LHCN-M2 (cell line): ENCODE measurements around the gene SLC30A1. TPM values are rescaled to one million over a fixed set of nuclear protein-coding genes. Genes with fewer than 3 reads are reported as not detected.
"Not testable (repeated sequence)": the region's sequence is repeated elsewhere in the genome, so short reads cannot be mapped to it uniquely, and the experiment has no call there.

Experiments
- DNase-seq: peaks from one replicate; pipeline ENCODE4 v3.0.0-alpha.2; 2012; ENCODE audit warnings: low read depth
- total RNA-seq: library from RNA; depleted of rRNA; stranded (reverse); fragments of >200 nt; gene quantifications from 2 replicates; pipeline ENCODE4 v1.2.3, GENCODE V29; 2014

The SLC30A1 gene
- total RNA-seq, 1 experiment from 2014 or later = 17.0 TPM

DNA sequence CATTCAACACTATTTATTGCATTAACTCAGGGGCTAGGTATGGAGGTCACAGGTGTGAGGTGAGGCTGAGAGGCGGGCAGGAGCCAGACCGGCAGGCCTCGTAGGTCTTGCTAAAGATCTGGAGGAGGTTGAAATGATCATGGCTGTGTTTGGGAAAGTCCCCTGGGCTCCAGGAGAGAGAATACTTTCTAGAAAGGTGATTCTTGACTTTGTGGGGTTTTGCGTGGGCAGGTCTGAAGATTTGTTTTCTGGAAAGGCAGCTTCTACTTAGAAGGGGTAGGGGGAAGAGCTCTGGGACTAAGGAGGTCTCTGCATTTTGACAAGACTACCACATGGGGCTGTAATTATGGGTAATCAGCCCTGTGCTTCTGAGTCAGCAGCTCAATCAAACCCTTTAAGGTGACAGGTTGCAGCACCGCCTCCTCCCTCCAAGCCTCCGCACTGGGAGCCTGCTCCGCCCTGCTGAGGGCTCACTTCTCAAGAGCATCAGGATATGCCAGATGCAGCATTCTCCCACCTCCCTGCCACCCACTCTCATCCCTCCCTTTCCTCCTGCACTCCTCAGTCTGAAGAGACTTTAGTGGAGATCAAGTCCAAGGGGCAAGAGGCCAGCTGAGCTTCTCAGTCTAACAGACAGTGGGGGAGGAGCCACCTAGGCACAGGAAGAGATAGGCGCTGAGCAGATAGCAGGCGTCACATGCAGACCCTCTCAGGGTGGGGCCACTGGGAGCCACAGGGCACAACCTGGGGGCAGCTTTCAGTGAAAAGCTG, 30.5 kb downstream of the SLC30A1 start:
- no peak for DNase-seq

- DNase-seq = no peak
Observed at GRCh38 chr1:211547710-211548109, 31.3 kb downstream of the SLC30A1 start.

DNA sequence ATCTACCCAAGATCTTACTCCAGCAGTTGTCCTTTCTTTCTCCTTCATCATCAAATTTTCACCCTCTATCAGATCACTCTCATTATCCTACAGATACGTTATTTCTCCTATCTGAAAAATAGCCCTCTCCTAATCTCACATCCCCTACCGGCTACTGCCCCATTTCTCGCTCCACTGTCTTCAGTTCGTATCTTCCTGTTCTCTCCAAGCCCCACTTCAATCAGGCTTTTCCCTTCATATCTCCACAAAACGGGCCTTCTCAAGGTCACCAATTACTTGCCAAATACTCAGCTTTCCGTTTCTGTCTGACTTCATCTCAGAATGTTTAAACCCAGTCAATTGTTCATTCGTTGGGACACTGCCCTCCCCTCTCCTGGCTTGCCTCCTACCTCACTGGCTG, 32.4 kb downstream of the SLC30A1 start:
- no peak for DNase-seq

GRCh38 chr1:211543025-211543424, 35.9 kb downstream of the SLC30A1 start:
- DNase-seq = no peak

DNA sequence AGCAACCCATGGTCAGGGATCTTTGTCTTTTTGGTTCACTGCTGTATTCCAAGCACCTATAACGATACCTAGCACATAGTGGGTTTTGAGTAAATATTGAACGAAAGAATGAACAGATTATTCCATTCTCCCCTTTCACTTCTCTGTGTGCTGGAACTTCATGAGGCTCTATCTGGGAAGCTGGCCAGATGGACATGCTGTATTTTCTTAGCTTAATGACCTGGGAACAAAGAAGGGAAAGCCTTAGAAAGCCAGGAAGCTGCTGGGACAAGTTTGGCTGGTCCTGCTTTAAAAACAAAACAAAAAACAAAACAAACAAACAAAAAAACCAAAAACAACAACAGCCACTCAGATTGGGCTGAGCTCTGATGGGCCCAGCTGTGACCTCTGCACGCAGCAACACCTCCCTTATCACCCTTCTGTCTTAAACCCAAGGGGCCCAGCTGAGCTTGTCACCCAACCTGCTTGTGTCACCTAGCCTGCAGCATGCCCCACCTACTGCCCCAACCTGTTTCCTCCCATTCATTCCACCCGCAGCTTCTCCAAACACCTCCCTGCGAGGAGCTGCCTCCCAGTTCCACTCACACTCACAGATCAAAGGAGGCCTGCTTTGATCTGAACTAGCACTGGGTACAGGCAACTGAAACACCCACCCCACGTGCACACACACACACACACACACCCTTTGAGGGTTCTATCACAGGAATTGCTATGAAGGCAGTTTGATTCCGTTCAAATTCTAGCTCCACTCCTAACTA, 37.1 kb downstream of the SLC30A1 start:
- DNase-seq = no peak

DNA sequence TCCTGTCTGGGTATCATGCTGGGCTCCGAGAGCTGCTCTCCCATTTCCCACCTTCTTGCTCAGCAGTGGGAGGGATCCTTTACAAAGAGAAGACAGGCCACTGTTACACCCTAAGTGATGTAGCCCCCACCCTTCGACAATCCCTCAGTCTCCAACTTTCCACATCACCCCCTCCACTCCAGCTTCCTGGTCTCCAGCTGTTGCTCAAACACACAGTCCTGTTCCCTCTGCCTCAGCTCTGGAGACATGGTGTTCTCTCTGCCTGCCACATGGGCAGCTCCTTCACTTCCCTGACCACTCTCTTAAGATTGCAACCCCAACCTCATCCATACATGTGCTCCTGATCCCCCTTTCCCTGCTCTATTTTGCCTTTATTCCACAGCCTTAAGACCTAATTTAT, 37.7 kb downstream of the SLC30A1 start:
- DNase-seq = no peak

GRCh38 chr1:211540824-211541223, 38.1 kb downstream of the SLC30A1 start:
- not testable (repeated sequence) for DNase-seq

GRCh38 chr1:211538287-211538686, 40.7 kb downstream of the SLC30A1 start:
- no peak for DNase-seq

DNA sequence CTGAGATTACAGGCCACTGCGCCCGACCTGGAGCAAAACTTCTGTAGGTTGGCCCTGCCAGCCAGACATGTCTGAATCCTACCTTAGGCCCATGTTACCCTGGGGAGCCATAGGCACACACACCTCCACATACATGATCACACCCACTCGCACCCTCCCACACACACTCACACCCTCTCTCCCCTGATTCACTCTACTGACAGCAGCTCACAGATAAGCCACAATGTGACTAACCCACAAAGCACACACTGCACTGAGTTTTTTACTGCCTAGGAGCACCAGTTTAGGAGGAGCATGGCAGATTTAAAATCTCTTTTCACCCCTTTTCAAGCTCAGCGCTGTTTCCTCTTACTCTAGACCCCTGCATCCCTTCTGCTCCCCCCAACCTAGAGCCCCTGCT, 41.7 kb downstream of the SLC30A1 start:
- DNase-seq = no peak

- no peak for DNase-seq
Observed at GRCh38 chr1:211536606-211537005, 42.4 kb downstream of the SLC30A1 start.

DNA sequence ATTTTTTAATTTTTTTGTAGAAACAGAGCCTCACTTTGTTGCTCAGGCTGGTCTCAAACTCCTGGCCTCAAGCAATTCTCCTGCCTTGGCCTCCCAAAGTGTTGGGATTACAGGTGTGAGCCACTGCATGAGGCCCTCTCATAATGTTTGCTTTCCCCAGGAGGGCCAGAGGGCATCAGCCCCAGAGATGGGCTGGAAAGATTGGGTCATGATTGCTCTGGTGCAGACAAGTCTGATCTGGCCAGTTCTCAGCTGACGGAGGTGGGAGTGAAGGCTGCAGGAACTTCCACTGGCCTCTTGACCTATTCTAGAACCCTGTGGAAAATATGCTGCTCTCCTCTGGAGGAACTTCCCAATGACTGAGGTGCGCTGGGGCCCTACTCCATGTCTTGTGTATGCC, 43.6 kb downstream of the SLC30A1 start:
- no peak for DNase-seq

GRCh38 chr1:211534545-211535291, 44.2 kb downstream of the SLC30A1 start:
- no peak for DNase-seq

DNA sequence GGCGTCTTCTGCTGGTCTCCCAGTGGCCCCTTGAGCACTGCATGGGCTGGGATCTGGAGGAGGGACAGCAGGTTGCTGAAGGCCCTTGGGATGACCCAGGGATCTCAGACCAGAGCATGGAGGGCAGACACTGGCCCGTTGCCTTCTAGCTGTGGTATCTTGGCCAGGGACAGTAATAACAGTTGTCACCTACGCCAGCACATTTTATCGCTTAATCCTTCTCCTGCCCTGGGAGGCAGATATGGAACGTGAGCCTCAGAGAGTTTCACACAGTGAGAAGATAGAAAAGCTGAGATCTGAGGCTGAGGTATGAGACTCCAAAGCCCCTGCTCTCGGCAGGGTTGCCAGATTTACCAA, 46.9 kb downstream of the SLC30A1 start:
- DNase-seq = no peak

GRCh38 chr1:211531194-211532087, 47.5 kb downstream of the SLC30A1 start:
- no peak for DNase-seq

GRCh38 chr1:211530102-211530501, 48.9 kb downstream of the SLC30A1 start:
- DNase-seq = no peak

DNA sequence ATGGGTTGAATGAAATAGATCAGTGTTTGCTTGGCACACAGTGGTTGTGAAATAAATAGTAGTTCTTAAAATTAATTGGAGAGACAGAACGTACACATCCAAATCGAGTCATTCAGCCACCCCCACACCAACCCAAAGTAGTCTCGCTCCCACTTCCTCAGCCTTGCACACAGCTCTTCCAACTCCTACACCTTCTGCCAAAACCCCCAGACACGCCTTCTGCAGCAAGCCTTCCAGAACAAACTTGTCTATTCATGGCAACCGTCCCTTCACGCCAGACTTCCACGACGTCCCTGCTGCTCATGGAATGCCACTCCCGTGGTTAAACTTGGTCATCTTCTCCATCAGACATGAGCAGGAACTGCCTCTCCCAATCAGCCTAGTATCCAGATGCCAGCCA, 49.5 kb downstream of the SLC30A1 start:
- DNase-seq = no peak

- no peak for DNase-seq
Observed at GRCh38 chr1:211529011-211529410, 50.0 kb downstream of the SLC30A1 start.

GRCh38 chr1:211527888-211528287, 51.1 kb downstream of the SLC30A1 start:
- no peak for DNase-seq

GRCh38 chr1:211527006-211527405, 52.0 kb downstream of the SLC30A1 start:
- DNase-seq = no peak

DNA sequence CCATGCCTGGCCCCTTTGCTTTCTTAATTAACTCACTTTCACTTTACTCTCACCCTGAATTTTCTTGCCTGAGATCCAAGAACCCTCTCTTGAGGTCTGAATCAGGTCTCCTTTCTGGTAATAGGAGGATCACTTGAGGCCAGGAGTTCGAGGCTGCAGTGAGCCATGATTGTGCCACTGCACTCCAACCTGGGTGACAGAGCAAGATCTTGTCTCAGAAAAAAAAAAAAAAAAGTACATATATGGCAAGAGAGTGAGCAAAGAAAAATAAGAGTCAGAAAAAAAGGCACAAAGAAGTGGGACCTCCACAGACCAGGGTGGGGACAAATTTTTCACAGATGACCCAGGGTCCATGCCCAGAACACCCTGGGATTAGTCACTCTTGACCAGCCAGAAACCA, 52.9 kb downstream of the SLC30A1 start:
- no peak for DNase-seq

GRCh38 chr1:211525101-211525676, 53.8 kb downstream of the SLC30A1 start:
- no peak for DNase-seq
